Transverse colon (tissue), 3 donors: ENCODE measurements around the gene PODN.

Experiments
- POLR2A ChIP-seq: fragments of 450-650 bp; IDR thresholded peaks from one replicate; pipeline ENCODE4 v1.6.1; 2016; ENCODE audit warnings: antibody characterized with exemption, mild to moderate bottlenecking, moderate library complexity
- TF ChIP-seq, protein P1 (sequence below), 5 experiments: fragments of 200-600 bp in 3 of 5; fragments of 450-650 bp in 2 of 5; sonication (generic) in 3 of 5; IDR thresholded peaks; 1 replicate in 2 of 5; 2 replicates in 3 of 5; pipeline ENCODE4 v1.5.1; 2016 to 2017; ENCODE audit warnings: antibody characterized with exemption in 5 of 5, inconsistent platforms in 3 of 5, mild to moderate bottlenecking in 2 of 5, moderate library complexity in 1 of 5

DNA sequence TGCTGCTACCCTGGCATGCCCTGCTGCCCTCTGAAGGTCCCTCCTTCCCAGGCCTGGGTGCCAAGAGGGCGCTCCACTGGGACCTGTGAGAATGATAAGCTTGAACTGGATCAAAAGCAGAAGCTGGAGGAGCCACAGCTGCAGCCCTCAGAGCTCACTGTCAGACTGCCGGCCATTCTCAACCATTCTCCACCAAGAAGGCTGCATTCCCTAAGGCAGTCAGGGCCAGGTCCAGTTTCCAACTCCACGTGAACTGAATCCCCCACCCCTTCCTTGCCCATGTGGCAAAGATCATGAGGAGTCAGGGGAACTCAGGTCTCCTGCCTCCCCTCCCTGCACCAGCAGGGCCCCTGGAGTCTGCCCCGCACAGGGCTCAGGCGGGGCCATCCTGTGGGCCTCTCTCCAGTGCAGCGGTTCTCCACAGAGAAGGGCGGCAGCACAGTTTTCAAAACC, 61.0 kb downstream of the PODN start:
- TF ChIP-seq, protein P1, sequence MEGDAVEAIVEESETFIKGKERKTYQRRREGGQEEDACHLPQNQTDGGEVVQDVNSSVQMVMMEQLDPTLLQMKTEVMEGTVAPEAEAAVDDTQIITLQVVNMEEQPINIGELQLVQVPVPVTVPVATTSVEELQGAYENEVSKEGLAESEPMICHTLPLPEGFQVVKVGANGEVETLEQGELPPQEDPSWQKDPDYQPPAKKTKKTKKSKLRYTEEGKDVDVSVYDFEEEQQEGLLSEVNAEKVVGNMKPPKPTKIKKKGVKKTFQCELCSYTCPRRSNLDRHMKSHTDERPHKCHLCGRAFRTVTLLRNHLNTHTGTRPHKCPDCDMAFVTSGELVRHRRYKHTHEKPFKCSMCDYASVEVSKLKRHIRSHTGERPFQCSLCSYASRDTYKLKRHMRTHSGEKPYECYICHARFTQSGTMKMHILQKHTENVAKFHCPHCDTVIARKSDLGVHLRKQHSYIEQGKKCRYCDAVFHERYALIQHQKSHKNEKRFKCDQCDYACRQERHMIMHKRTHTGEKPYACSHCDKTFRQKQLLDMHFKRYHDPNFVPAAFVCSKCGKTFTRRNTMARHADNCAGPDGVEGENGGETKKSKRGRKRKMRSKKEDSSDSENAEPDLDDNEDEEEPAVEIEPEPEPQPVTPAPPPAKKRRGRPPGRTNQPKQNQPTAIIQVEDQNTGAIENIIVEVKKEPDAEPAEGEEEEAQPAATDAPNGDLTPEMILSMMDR (IDR thresholded peaks at IDR 0.05), result no peak
- no peak for TF ChIP-seq POLR2A
